Endothelial cell of umbilical vein (primary cell): ENCODE results near the gene GALNT17.

Experiments used
- EZH2 ChIP-seq: IDR thresholded peaks from 2 replicates; pipeline ENCODE4 v1.6.1; 2012; ENCODE audit warnings: borderline replicate concordance, low read depth, mild to moderate bottlenecking, moderate library complexity, low read length, inconsistent platforms; ENCODE audit not compliant: severe bottlenecking
- POLR2A ChIP-seq: IDR thresholded peaks from 2 replicates; pipeline ENCODE4 v1.6.1; 2012; ENCODE audit warnings: low read depth, mild to moderate bottlenecking, control low read depth, low read length
- POLR2AphosphoS5 ChIP-seq: IDR thresholded peaks from 2 replicates; pipeline ENCODE4 v1.6.1; 2012; ENCODE audit warnings: low read depth, mild to moderate bottlenecking, control low read depth, low read length, moderate library complexity; ENCODE audit not compliant: insufficient read depth
- TF ChIP-seq, protein P1 (sequence below), 2 donors: IDR thresholded peaks; 1 replicate in 1 of 2; 2 replicates in 1 of 2; pipeline ENCODE4 v1.5.1; 2011; ENCODE audit warnings: low read length in 2 of 2, mild to moderate bottlenecking in 2 of 2, moderate library complexity in 2 of 2, control low read depth in 1 of 2, inconsistent platforms in 1 of 2, low read depth in 1 of 2; ENCODE audit not compliant: insufficient read depth in 1 of 2; ENCODE audit errors: extremely low read depth in 1 of 2
- TF ChIP-seq, protein P2 (sequence below): IDR thresholded peaks from 2 replicates; pipeline ENCODE4 v1.6.1; 2011; ENCODE audit not compliant: insufficient read depth, insufficient read length

DNA sequence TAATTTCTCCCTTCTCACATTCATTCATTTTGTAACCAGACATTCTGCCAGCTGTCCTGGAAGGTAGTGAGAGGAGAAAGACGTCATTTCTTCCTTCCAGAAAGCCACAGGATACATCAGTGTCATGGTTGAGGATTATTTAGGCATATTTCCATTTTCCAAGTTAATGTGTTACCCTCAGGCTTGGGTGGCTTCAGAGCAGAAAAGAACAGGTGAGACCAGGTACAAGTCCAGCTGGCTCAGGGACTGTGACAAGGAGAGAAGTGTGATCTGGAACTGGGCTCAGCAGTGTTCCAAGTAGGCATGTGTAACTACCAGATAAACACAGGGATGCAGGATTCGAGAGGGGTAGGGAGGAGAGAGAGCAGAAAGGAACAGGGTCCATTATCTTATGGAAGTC, 386.9 kb downstream of the GALNT17 start:
- TF ChIP-seq POLR2A (no peak), EZH2 (no peak), POLR2AphosphoS5 (no peak)
- TF ChIP-seq, protein P1, sequence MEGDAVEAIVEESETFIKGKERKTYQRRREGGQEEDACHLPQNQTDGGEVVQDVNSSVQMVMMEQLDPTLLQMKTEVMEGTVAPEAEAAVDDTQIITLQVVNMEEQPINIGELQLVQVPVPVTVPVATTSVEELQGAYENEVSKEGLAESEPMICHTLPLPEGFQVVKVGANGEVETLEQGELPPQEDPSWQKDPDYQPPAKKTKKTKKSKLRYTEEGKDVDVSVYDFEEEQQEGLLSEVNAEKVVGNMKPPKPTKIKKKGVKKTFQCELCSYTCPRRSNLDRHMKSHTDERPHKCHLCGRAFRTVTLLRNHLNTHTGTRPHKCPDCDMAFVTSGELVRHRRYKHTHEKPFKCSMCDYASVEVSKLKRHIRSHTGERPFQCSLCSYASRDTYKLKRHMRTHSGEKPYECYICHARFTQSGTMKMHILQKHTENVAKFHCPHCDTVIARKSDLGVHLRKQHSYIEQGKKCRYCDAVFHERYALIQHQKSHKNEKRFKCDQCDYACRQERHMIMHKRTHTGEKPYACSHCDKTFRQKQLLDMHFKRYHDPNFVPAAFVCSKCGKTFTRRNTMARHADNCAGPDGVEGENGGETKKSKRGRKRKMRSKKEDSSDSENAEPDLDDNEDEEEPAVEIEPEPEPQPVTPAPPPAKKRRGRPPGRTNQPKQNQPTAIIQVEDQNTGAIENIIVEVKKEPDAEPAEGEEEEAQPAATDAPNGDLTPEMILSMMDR (IDR thresholded peaks at IDR 0.05; ENCODE audit: extremely low read depth in 1 of 2, insufficient read depth in 1 of 2, low read depth in 1 of 2, low read length in 2 of 2): no peak
- TF ChIP-seq, protein P2, sequence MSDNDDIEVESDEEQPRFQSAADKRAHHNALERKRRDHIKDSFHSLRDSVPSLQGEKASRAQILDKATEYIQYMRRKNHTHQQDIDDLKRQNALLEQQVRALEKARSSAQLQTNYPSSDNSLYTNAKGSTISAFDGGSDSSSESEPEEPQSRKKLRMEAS: no peak
